Motor neuron (in vitro differentiated cells): Measurements from ENCODE around the gene KIAA0825. TPM values are rescaled to one million over a fixed set of nuclear protein-coding genes. Genes with fewer than 3 reads are reported as not detected.

Source experiments
- ATAC-seq, 8 experiments: fragments of 200-7000 bp; cut with Tn5 transposase; replicated peaks in 6 of 8; 2 replicates each; pipeline ENCODE4 v1.8.0; 2021; ENCODE audit warnings: mild to moderate bottlenecking in 8 of 8, moderate library complexity in 8 of 8
- H3K27ac ChIP-seq, 2 donors: fragments of 250-450 bp; sonication (Bioruptor Pico); 2 replicates each; pipeline ENCODE4 v1.9.0; 2021; ENCODE audit warnings: antibody characterized with exemption in 2 of 2, mild to moderate bottlenecking in 2 of 2, moderate library complexity in 1 of 2
- H3K4me1 ChIP-seq, 2 donors: fragments of 250-450 bp; sonication (Bioruptor Pico); replicated peaks in 1 of 2; 2 replicates each; pipeline ENCODE4 v1.6.1; 2021; ENCODE audit warnings: antibody characterized with exemption in 2 of 2, mild to moderate bottlenecking in 2 of 2, moderate library complexity in 1 of 2
- H3K4me3 ChIP-seq, 5 donors: fragments of 250-450 bp; sonication (Bioruptor Pico); 2 replicates each; pipeline ENCODE4 v1.9.0; 2021; ENCODE audit warnings: antibody characterized with exemption in 5 of 5, mild to moderate bottlenecking in 5 of 5, moderate library complexity in 4 of 5
- WGBS, 10 experiments: fragments of 450-650 bp; shearing (Covaris generic); methylation state at CpG; one replicate each; pipeline ENCODE4 v1.0.0; 2022; 5-methylcytosine and 5-hydroxymethylcytosine counted together
- in situ Hi-C, 9 experiments: fragments of 400-800 bp; cut with MboI; loops; one replicate each; pipeline ENCODE4 v1.15.0; 2021; ENCODE audit warnings: low sequenced_read_pairs in 9 of 9, low pct_unique_long_range_greater_than_20kb in 2 of 9; ENCODE audit not compliant: unreplicated experiment in 9 of 9
- total RNA-seq, 8 experiments: library from RNA; unstranded; fragments of 300-600 nt; gene quantifications; 2 replicates each; pipeline versions ENCODE4 v1.2.3 to v1.2.4, GENCODE V29; 2022

Gene KIAA0825
- total RNA-seq, 8 experiments from 2014 or later = 2.0 to 9.3 (median 3.2) TPM

- no peaks in the 10 kb centered on the region for H3K4me1 ChIP-seq
- H3K4me3 ChIP-seq = no peak overlapping the region
- WGBS, 10 experiments = 40 to 100% (median 89%) methylated on average over 1 to 4 of the region's 4 CpGs; no CpG with 5 or more reads in 1 of the 10 experiments
- no peak for ATAC-seq
- in situ Hi-C loops = no loop called here
- H3K27ac ChIP-seq = no peak overlapping the region
Observed at GRCh38 chr5:94274707-94275106, 343.7 kb downstream of the KIAA0825 start.

GRCh38 chr5:94268226-94268625, 350.2 kb downstream of the KIAA0825 start:
- WGBS, 10 experiments = 38 to 88% (median 83%) methylated on average over 1 to 3 of the region's 3 CpGs; no CpG with 5 or more reads in 3 of the 10 experiments
- no peak overlapping the region for H3K27ac ChIP-seq
- H3K4me3 ChIP-seq = no peak overlapping the region
- H3K4me1 ChIP-seq = no peaks in the 10 kb centered on the region
- ATAC-seq = no peak
- in situ Hi-C loops = no loop called here

- no peak for ATAC-seq
- H3K27ac ChIP-seq = no peak overlapping the region
- no peaks in the 10 kb centered on the region for H3K4me1 ChIP-seq
- no peak overlapping the region for H3K4me3 ChIP-seq
- in situ Hi-C loops = no loop called here
- WGBS, 10 experiments = 48 to 93% (median 81%) methylated on average over 3 to 4 of the region's 4 CpGs; no CpG with 5 or more reads in 1 of the 10 experiments
Observed at GRCh38 chr5:94267350-94267899, 351.0 kb downstream of the KIAA0825 start.

GRCh38 chr5:94266170-94266569, 352.2 kb downstream of the KIAA0825 start:
- Histone ChIP-seq H3K4me3 (no peak overlapping the region), H3K27ac (no peak overlapping the region), H3K4me1 (no peaks in the 10 kb centered on the region)
- no peak for ATAC-seq
- in situ Hi-C loops = no loop called here

- WGBS, 10 experiments = 0 to 93% (median 57%) methylated on average over 1 of the region's 1 CpG; no CpG with 5 or more reads in 3 of the 10 experiments
- in situ Hi-C loops = no loop called here
- Histone ChIP-seq H3K4me3 (no peak overlapping the region), H3K4me1 (no peaks in the 10 kb centered on the region), H3K27ac (no peak overlapping the region)
- ATAC-seq = no peak
Observed at GRCh38 chr5:94263068-94263467, 355.3 kb downstream of the KIAA0825 start.

GRCh38 chr5:94260096-94260495, 358.3 kb downstream of the KIAA0825 start:
- Histone ChIP-seq H3K4me3 (no peak overlapping the region), H3K4me1 (no peaks in the 10 kb centered on the region), H3K27ac (no peak overlapping the region)
- WGBS, 10 experiments = 83 to 100% (median 100%) methylated on average over 1 of the region's 1 CpG
- ATAC-seq = no peak
- in situ Hi-C loops = no loop called here

- WGBS, 10 experiments = 49 to 100% (median 90%) methylated on average over 1 to 3 of the region's 3 CpGs; no CpG with 5 or more reads in 2 of the 10 experiments
- no peak overlapping the region for H3K4me3 ChIP-seq
- no peak overlapping the region for H3K27ac ChIP-seq
- in situ Hi-C loops = no loop called here
- no peaks in the 10 kb centered on the region for H3K4me1 ChIP-seq
- no peak for ATAC-seq
Observed at GRCh38 chr5:94254214-94254613, 364.2 kb downstream of the KIAA0825 start.

GRCh38 chr5:94250985-94251384, 367.4 kb downstream of the KIAA0825 start:
- Histone ChIP-seq H3K4me1 (no peaks in the 10 kb centered on the region), H3K4me3 (no peak overlapping the region), H3K27ac (no peak overlapping the region)
- in situ Hi-C loops = no loop called here
- WGBS, 10 experiments = 40 to 94% (median 75%) methylated on average over 1 to 5 of the region's 5 CpGs; no CpG with 5 or more reads in 1 of the 10 experiments
- ATAC-seq = peak in 1 of 8 experiments; percentile 59

- Histone ChIP-seq H3K4me3 (no peak overlapping the region), H3K4me1 (no peaks in the 10 kb centered on the region), H3K27ac (no peak overlapping the region)
- in situ Hi-C loops = no loop called here
- whole genome bisulfite sequencing, 10 experiments = 38 to 95% (median 63%) methylated on average over 1 to 2 of the region's 2 CpGs; no CpG with 5 or more reads in 2 of the 10 experiments
- no peak for ATAC-seq
Observed at GRCh38 chr5:94249430-94249829, 369.0 kb downstream of the KIAA0825 start.

- Histone ChIP-seq H3K4me3 (no peak overlapping the region), H3K4me1 (no peaks in the 10 kb centered on the region), H3K27ac (no peak overlapping the region)
- ATAC-seq = no peak
- in situ Hi-C loops = no loop called here
- 37 to 100% (median 85%) methylated on average over 1 to 2 of the region's 2 CpGs; no CpG with 5 or more reads in 3 of the 10 experiments for WGBS, 10 experiments
Observed at GRCh38 chr5:94248175-94248875, 370.1 kb downstream of the KIAA0825 start.

GRCh38 chr5:94245608-94246007, 372.8 kb downstream of the KIAA0825 start:
- no peak for ATAC-seq
- H3K4me1 ChIP-seq = peaks cover 2 to 4% of the 10 kb centered on the region in 2 donors
- no peak overlapping the region for H3K4me3 ChIP-seq
- no peak overlapping the region for H3K27ac ChIP-seq
- WGBS, 10 experiments = 63 to 100% (median 100%) methylated on average over 1 to 4 of the region's 4 CpGs
- in situ Hi-C loops = no loop called here

- in situ Hi-C loops = no loop called here
- ATAC-seq = no peak
- Histone ChIP-seq H3K4me3 (no peak overlapping the region), H3K4me1 (peaks cover 6 to 7% of the 10 kb centered on the region in 2 donors), H3K27ac (no peak overlapping the region)
- 0 to 100% (median 71%) methylated on average over 1 of the region's 1 CpG; no CpG with 5 or more reads in 1 of the 10 experiments for WGBS, 10 experiments
Observed at GRCh38 chr5:94244921-94245320, 373.5 kb downstream of the KIAA0825 start.

- 0 to 77% (median 42%) methylated on average over 1 to 3 of the region's 3 CpGs; no CpG with 5 or more reads in 1 of the 10 experiments for WGBS, 10 experiments
- Histone ChIP-seq H3K4me1 (peaks cover 6 to 7% of the 10 kb centered on the region in 2 donors), H3K27ac (no peak overlapping the region), H3K4me3 (no peak overlapping the region)
- ATAC-seq = no peak
- in situ Hi-C loops = no loop called here
Observed at GRCh38 chr5:94243612-94244011, 374.8 kb downstream of the KIAA0825 start.
